Activated naive CD8-positive, alpha-beta T cell treated with anti-CD3 and anti-CD28 coated beads for 36 hours (primary cell): ENCODE results near the gene LCN15. TPM values are rescaled to one million over a fixed set of nuclear protein-coding genes. Genes with fewer than 3 reads are reported as not detected.
"Not testable (repeated sequence)": the region's sequence is repeated elsewhere in the genome, so short reads cannot be mapped to it uniquely, and the experiment has no call there.

Source experiments
- DNase-seq: peaks from one replicate; pipeline ENCODE4 v3.0.0; 2021
- H3K27ac Mint-ChIP-seq: one replicate; pipeline ENCODE4 v1.8.0; 2022; ENCODE audit warnings: mild to moderate bottlenecking, moderate library complexity, mixed read lengths
- H3K27me3 Mint-ChIP-seq: one replicate; pipeline ENCODE4 v1.8.0; 2022; ENCODE audit warnings: mild to moderate bottlenecking, mixed read lengths
- H3K36me3 Mint-ChIP-seq: one replicate; pipeline ENCODE4 v1.8.0; 2021; ENCODE audit warnings: mild to moderate bottlenecking, mixed read lengths
- H3K4me1 Mint-ChIP-seq: one replicate; pipeline ENCODE4 v1.8.0; 2021; ENCODE audit warnings: mixed read lengths
- H3K4me3 Mint-ChIP-seq: one replicate; pipeline ENCODE4 v1.8.0; 2022; ENCODE audit warnings: mild to moderate bottlenecking, moderate library complexity, mixed read lengths
- H3K9me3 Mint-ChIP-seq: one replicate; pipeline ENCODE4 v1.8.0; 2022; ENCODE audit warnings: mixed read lengths
- total RNA-seq, 2 experiments: library from RNA; stranded (reverse); gene quantifications; one replicate each; pipeline ENCODE4 v1.2.3, GENCODE V29; 2021

LCN15 gene
- total RNA-seq, 2 experiments from 2014 or later: not detected

GRCh38 chr9:136769710-136770191 lies 5.4 kb upstream of the LCN15 start:
- Mint-ChIP-seq H3K9me3 (peaks cover 8% of the 10 kb centered on the region), H3K4me1 (peaks cover 18% of the 10 kb centered on the region), H3K36me3 (no peaks in the 10 kb centered on the region), H3K27me3 (peaks cover 43% of the 10 kb centered on the region), H3K27ac (no peak overlapping the region), H3K4me3 (no peak overlapping the region)
- peak; percentile 61 for DNase-seq

- not testable (repeated sequence) for H3K36me3 Mint-ChIP-seq, H3K9me3 Mint-ChIP-seq
- peak overlapping the region; percentile 73 for H3K27ac Mint-ChIP-seq
- DNase-seq: peak; percentile 65
- peaks cover 16% of the 10 kb centered on the region for H3K4me1 Mint-ChIP-seq
- H3K4me3 Mint-ChIP-seq: peak overlapping the region; percentile 47
- peaks cover 47% of the 10 kb centered on the region for H3K27me3 Mint-ChIP-seq
Observed at GRCh38 chr9:136766410-136767120, 2.2 kb upstream of the LCN15 start.

DNA sequence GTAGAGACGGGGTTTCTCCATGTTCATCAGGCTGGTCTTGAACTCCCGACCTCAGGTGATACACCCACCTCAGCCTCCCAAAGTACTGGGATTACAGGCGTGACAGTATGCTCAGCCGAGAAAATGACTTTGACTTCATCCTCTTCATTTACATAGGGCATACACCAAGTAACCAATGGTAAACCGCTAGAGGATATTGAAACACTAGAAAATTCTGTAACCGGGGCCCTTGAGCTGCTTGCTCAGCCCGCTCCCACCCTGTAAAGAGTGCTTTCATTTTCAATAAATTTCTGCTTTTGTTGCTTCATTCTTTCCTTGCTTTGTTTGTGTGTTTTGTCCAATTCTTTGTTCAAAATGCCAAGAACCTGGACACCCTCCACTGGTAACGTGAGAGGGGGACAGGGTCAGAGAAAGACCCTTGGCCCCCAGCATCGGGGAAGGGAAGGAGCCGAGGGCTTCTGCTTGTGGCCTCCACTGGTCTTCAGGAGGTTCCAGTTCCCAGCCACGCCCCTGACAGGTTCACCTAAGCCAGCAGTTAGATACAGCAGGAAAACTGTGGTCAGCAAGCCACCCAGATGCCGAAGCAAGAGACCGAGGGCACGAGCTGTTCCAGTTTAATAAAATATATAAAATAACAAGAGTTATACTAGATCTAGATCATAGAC lies 1.6 kb upstream of the LCN15 start:
- H3K9me3 Mint-ChIP-seq, H3K36me3 Mint-ChIP-seq, H3K4me3 Mint-ChIP-seq, DNase-seq: not testable (repeated sequence)
- peaks cover 17% of the 10 kb centered on the region for H3K4me1 Mint-ChIP-seq
- peaks cover 44% of the 10 kb centered on the region for H3K27me3 Mint-ChIP-seq
- H3K27ac Mint-ChIP-seq: peak overlapping the region; percentile 38

DNA sequence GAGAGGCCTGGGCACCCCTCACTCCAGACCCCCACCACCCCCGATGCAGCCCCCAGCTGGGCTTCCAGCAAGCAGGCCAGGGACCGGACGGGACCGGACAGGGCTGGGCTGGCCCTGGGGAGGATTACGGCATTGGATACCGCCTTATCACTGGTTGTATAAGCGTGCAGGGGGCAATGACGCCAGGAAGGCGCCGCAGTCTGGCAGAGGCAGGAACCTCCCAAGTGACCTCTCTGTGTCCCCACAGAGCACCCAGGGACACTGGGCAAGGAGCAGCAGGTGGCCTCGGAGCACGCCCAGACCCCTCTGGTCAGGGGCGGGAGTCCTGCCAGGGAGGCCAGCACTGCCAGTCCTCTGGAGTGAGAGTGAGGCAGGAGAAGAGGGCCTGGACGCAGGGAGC lies 723 bp upstream of the LCN15 start:
- Mint-ChIP-seq H3K27me3 (peaks cover 41% of the 10 kb centered on the region), H3K9me3 (no peaks in the 10 kb centered on the region), H3K4me1 (peaks cover 18% of the 10 kb centered on the region), H3K27ac (no peak overlapping the region), H3K36me3 (no peaks in the 10 kb centered on the region), H3K4me3 (no peak overlapping the region)
- no peak for DNase-seq

- H3K36me3 Mint-ChIP-seq: no peaks in the 10 kb centered on the region
- no peaks in the 10 kb centered on the region for H3K9me3 Mint-ChIP-seq
- H3K4me3 Mint-ChIP-seq: no peak overlapping the region
- DNase-seq: no peak
- peaks cover 38% of the 10 kb centered on the region for H3K27me3 Mint-ChIP-seq
- H3K27ac Mint-ChIP-seq: no peak overlapping the region
- peaks cover 14% of the 10 kb centered on the region for H3K4me1 Mint-ChIP-seq
Observed at GRCh38 chr9:136763649-136764035, 676 bp downstream of the LCN15 start.

GRCh38 chr9:136762915-136763648 lies 1.2 kb downstream of the LCN15 start:
- Mint-ChIP-seq H3K9me3 (no peaks in the 10 kb centered on the region), H3K4me1 (peaks cover 14% of the 10 kb centered on the region), H3K27me3 (peaks cover 34% of the 10 kb centered on the region), H3K36me3 (no peaks in the 10 kb centered on the region), H3K4me3 (no peak overlapping the region), H3K27ac (no peak overlapping the region)
- DNase-seq: peak; percentile 44

GRCh38 chr9:136762221-136762691 lies 2.1 kb downstream of the LCN15 start:
- H3K36me3 Mint-ChIP-seq: no peaks in the 10 kb centered on the region
- H3K27me3 Mint-ChIP-seq: peaks cover 27% of the 10 kb centered on the region
- no peak overlapping the region for H3K4me3 Mint-ChIP-seq
- H3K4me1 Mint-ChIP-seq: peaks cover 14% of the 10 kb centered on the region
- DNase-seq: no peak
- no peaks in the 10 kb centered on the region for H3K9me3 Mint-ChIP-seq
- H3K27ac Mint-ChIP-seq: no peak overlapping the region

GRCh38 chr9:136761545-136761981 lies 2.8 kb downstream of the LCN15 start:
- H3K4me1 Mint-ChIP-seq: peaks cover 8% of the 10 kb centered on the region
- H3K9me3 Mint-ChIP-seq: no peaks in the 10 kb centered on the region
- no peak overlapping the region for H3K4me3 Mint-ChIP-seq

DNA sequence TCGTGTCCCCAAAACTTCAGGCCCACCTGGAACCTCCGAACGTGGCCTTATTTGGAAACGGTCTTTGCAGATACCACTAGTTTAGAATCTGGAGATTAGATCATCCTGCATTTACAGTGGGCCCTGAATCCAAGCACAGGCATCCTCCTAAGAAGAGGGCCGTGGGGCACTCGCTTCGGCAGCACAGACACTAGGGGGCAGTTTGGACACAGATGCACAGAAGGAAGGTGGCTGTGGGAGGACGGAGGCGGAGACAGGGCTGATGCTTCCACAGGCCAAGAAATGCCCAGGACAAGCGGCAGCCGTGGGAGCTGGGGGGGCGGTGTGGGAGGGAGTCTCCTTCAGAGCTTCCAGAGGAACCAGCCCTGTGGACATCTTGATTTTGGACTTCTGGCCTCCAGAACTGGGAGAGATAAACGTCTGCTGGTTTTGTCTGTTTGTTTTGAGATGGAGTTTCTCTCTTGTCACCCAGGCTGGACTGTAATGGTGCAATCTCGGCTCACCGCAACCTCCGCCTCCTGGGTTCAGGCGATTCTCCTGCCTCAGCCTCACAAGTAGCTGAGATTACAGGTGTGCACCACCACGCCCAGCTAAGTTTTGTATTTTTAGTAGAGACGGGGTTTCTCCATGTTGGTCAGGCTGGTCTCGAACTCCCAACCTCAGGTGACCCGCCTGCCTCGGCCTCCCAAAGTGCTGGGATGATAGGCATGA lies 3.3 kb downstream of the LCN15 start:
- H3K4me3 Mint-ChIP-seq, H3K36me3 Mint-ChIP-seq, H3K4me1 Mint-ChIP-seq, H3K27ac Mint-ChIP-seq, H3K9me3 Mint-ChIP-seq: not testable (repeated sequence)
- peak; percentile 30 for DNase-seq
- H3K27me3 Mint-ChIP-seq: peaks cover 24% of the 10 kb centered on the region

More at GRCh38 chr9:136761545-136761981, 2.8 kb downstream of the LCN15 start:
- Mint-ChIP-seq H3K27me3 (peaks cover 21% of the 10 kb centered on the region), H3K27ac (no peak overlapping the region), H3K36me3 (no peaks in the 10 kb centered on the region)
- DNase-seq: no peak

GRCh38 chr9:136760424-136760823 lies 3.9 kb downstream of the LCN15 start:
- Mint-ChIP-seq H3K36me3 (peaks cover 4% of the 10 kb centered on the region), H3K4me3 (no peak overlapping the region), H3K27me3 (peaks cover 28% of the 10 kb centered on the region), H3K4me1 (peaks cover 2% of the 10 kb centered on the region), H3K9me3 (peaks cover 4% of the 10 kb centered on the region), H3K27ac (no peak overlapping the region)
- no peak for DNase-seq

GRCh38 chr9:136759436-136760325 lies 4.6 kb downstream of the LCN15 start:
- Mint-ChIP-seq H3K9me3 (peaks cover 4% of the 10 kb centered on the region), H3K4me3 (no peak overlapping the region)

GRCh38 chr9:136759001-136759400 lies 5.3 kb downstream of the LCN15 start:
- H3K27ac Mint-ChIP-seq: no peak overlapping the region
- DNase-seq: no peak
- peaks cover 25% of the 10 kb centered on the region for H3K27me3 Mint-ChIP-seq
- peaks cover 2% of the 10 kb centered on the region for H3K4me1 Mint-ChIP-seq
- no peak overlapping the region for H3K4me3 Mint-ChIP-seq
- peaks cover 4% of the 10 kb centered on the region for H3K9me3 Mint-ChIP-seq
- H3K36me3 Mint-ChIP-seq: peaks cover 4% of the 10 kb centered on the region

More at GRCh38 chr9:136759436-136760325, 4.6 kb downstream of the LCN15 start:
- H3K36me3 Mint-ChIP-seq: peaks cover 4% of the 10 kb centered on the region
- no peak for DNase-seq
- peaks cover 2% of the 10 kb centered on the region for H3K4me1 Mint-ChIP-seq
- no peak overlapping the region for H3K27ac Mint-ChIP-seq
- H3K27me3 Mint-ChIP-seq: peaks cover 25% of the 10 kb centered on the region

DNA sequence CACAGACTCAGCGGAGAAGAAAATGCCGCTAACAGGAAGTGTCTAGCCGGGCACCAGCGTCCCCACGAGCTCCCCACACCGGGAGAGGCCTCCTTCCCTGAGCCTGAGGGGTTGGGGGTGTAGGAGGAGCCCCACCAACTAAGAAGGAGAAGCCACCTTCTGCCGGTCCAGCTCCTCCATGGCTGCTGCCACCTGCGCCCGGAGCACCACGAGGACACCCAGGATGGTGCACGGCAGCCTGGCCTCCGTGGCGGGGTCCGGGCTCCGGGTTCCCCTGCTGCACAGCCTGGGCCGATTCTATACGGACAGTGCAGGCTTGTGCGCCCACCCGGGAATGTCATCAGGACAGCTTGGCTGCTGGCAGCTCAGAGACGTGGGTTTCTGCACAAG lies 6.6 kb downstream of the LCN15 start:
- H3K4me3 Mint-ChIP-seq: no peak overlapping the region
- H3K36me3 Mint-ChIP-seq: peaks cover 4% of the 10 kb centered on the region

GRCh38 chr9:136757328-136757727 lies 7.0 kb downstream of the LCN15 start:
- Mint-ChIP-seq H3K9me3 (peaks cover 11% of the 10 kb centered on the region), H3K36me3 (peaks cover 8% of the 10 kb centered on the region)

More for the DNA sequence above, 6.6 kb downstream of the LCN15 start:
- no peak overlapping the region for H3K27ac Mint-ChIP-seq
- H3K4me1 Mint-ChIP-seq: peaks cover 2% of the 10 kb centered on the region
- peaks cover 7% of the 10 kb centered on the region for H3K9me3 Mint-ChIP-seq
- DNase-seq: no peak
- H3K27me3 Mint-ChIP-seq: peaks cover 25% of the 10 kb centered on the region

More at GRCh38 chr9:136757328-136757727, 7.0 kb downstream of the LCN15 start:
- Mint-ChIP-seq H3K27me3 (peaks cover 27% of the 10 kb centered on the region), H3K4me1 (peaks cover 2% of the 10 kb centered on the region), H3K4me3 (no peak overlapping the region), H3K27ac (no peak overlapping the region)
- DNase-seq: no peak
